ENCODE results near the gene DNAL4.

Gene DNAL4

DNA sequence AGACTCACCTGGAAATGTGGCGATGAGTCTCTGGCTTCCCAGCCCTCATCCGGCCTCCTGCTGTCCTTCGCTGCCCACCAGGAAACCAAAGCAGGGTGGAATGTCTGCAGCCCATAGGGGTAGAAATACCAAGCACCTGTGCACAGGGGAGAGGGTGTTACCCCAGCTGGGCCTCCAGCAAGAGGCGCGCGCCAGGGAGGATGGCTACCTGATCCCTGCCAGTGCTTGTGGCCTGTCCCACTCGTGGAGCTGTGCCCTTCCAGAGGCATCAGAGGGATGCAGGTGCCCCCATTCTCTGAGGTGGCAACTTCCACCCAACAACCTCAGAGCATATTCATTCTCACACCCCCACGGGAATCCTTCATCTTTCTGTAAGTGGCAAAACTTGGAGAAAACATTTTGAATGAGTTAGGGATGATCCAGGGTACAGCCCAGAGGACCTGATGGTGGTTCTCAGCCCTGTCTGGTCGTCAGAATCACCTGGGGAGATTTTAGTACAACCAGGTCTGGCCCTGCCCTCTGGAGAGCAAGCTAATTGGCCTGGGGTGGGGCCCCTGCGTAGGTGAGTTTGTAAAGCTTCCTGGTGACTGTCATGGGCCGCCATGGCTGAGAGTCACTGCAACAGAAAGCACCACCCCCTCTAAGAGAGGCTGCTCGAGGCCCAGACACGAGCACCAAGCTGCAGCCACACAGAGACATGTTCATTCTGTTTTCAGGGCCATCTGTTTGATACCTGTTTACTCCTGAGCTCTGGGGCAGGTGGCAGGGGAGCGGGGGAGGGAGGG lies 48.1 kb downstream of the DNAL4 start:
- no peaks in the 10 kb centered on the region for H4K20me1 ChIP-seq (ENCODE audit: insufficient read depth)
- no peaks in the 10 kb centered on the region for H3K4me1 ChIP-seq (ENCODE audit: low read depth, poor library complexity, severe bottlenecking)
- TF ChIP-seq, protein P1, sequence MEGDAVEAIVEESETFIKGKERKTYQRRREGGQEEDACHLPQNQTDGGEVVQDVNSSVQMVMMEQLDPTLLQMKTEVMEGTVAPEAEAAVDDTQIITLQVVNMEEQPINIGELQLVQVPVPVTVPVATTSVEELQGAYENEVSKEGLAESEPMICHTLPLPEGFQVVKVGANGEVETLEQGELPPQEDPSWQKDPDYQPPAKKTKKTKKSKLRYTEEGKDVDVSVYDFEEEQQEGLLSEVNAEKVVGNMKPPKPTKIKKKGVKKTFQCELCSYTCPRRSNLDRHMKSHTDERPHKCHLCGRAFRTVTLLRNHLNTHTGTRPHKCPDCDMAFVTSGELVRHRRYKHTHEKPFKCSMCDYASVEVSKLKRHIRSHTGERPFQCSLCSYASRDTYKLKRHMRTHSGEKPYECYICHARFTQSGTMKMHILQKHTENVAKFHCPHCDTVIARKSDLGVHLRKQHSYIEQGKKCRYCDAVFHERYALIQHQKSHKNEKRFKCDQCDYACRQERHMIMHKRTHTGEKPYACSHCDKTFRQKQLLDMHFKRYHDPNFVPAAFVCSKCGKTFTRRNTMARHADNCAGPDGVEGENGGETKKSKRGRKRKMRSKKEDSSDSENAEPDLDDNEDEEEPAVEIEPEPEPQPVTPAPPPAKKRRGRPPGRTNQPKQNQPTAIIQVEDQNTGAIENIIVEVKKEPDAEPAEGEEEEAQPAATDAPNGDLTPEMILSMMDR (conservative IDR thresholded peaks at IDR 0.05; ENCODE audit: low read depth, low read length) = no peak
- no peak overlapping the region for H2AFZ ChIP-seq (ENCODE audit: low read depth)
- H3K9ac ChIP-seq = no peak overlapping the region
- no peak overlapping the region for H3K4me2 ChIP-seq
- no peaks in the 10 kb centered on the region for H3K27me3 ChIP-seq (ENCODE audit: insufficient read depth, low read depth)
- H3K4me3 ChIP-seq (IDR thresholded peaks at IDR 0.05; ENCODE audit: insufficient read depth, low read depth, low read length) = no peak overlapping the region
- H3K27ac ChIP-seq = no peak overlapping the region
- no peaks in the 10 kb centered on the region for H3K79me2 ChIP-seq (ENCODE audit: insufficient read depth, low read depth)
- H3K36me3 ChIP-seq (ENCODE audit: insufficient read depth) = no peaks in the 10 kb centered on the region; the same call in 1 of the 2 replicates

DNA sequence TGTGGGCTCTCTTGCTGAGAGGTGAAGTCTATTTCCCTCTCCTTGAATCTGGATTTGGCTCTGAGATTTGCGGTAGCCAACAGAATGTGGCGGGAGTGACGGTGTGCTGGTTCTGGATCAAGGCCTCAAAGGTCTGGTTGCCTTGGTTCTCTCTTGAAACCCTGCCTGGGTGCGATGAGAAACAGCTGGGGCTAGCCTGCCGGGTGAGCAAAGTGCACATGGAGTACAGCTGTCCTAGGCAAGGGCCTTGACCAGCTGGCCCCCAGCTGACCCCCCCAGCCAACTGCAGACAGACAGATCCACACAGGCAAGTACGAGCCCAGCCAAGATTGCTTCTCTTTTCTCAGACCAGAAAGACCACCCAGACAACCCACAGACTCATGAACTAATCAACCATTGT lies 49.0 kb downstream of the DNAL4 start:
- no peak overlapping the region for H3K27ac ChIP-seq
- no peaks in the 10 kb centered on the region for H3K79me2 ChIP-seq (ENCODE audit: insufficient read depth, low read depth)
- TF ChIP-seq, protein P1 (conservative IDR thresholded peaks at IDR 0.05; ENCODE audit: low read depth, low read length) = no peak
- no peak overlapping the region for H3K4me3 ChIP-seq (IDR thresholded peaks at IDR 0.05; ENCODE audit: insufficient read depth, low read depth, low read length)
- H3K4me2 ChIP-seq = no peak overlapping the region
- H3K36me3 ChIP-seq (ENCODE audit: insufficient read depth) = no peaks in the 10 kb centered on the region; the same call in 1 of the 2 replicates
- no peak overlapping the region for H2AFZ ChIP-seq (ENCODE audit: low read depth)
- no peaks in the 10 kb centered on the region for H3K4me1 ChIP-seq (ENCODE audit: low read depth, poor library complexity, severe bottlenecking)
- H3K27me3 ChIP-seq (ENCODE audit: insufficient read depth, low read depth) = no peaks in the 10 kb centered on the region
- H3K9ac ChIP-seq = no peak overlapping the region
- H4K20me1 ChIP-seq (ENCODE audit: insufficient read depth) = no peaks in the 10 kb centered on the region

DNA sequence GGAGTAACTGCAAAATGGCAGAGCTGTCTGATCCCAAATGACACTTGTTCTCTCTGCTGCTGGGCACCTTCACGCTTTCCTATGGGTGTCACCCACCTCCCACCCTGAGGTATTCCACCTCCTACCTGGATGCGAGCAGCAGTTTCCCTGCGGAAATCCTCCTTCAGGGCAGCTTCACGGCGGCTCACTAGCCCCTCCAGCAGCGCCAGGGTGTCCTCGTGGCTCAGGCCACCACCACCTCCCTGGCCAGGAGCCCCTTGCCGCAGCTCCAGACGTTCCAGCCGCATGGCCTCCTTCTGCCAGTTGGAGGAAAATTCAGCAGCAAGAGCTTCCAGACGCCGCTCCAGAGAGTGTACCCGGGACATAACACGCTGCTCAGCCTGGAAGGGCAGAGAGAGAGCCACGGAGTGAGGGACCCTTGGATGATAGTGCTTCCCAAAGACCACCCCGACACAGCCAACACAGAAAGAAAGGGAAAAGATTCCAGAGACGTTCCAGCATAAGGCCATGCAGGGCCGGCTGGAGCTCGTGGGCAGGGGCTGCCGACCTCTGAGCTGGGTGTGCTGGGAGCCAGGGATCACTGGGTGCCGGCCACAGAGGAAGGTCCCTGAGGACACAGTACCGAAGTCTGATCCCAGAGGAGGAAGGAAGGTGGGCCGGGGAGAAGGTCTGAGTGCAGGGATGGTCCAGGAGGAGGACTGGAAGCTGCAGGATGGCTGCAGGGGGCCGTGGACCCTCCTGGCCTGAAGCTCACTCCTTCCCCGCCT lies 51.6 kb downstream of the DNAL4 start:
- no peaks in the 10 kb centered on the region for H4K20me1 ChIP-seq (ENCODE audit: insufficient read depth)
- H3K4me1 ChIP-seq (ENCODE audit: low read depth, poor library complexity, severe bottlenecking) = no peaks in the 10 kb centered on the region
- H3K27ac ChIP-seq = no peak overlapping the region
- no peak overlapping the region for H3K4me3 ChIP-seq (IDR thresholded peaks at IDR 0.05; ENCODE audit: insufficient read depth, low read depth, low read length)
- H3K4me2 ChIP-seq = no peak overlapping the region
- TF ChIP-seq, protein P1 (conservative IDR thresholded peaks at IDR 0.05; ENCODE audit: low read depth, low read length) = no peak
- no peaks in the 10 kb centered on the region for H3K27me3 ChIP-seq (ENCODE audit: insufficient read depth, low read depth)
- no peak overlapping the region for H3K9ac ChIP-seq
- H3K36me3 ChIP-seq (ENCODE audit: insufficient read depth) = no peaks in the 10 kb centered on the region; the same call in 1 of the 2 replicates
- no peak overlapping the region for H2AFZ ChIP-seq (ENCODE audit: low read depth)
- no peaks in the 10 kb centered on the region for H3K79me2 ChIP-seq (ENCODE audit: insufficient read depth, low read depth)

DNA sequence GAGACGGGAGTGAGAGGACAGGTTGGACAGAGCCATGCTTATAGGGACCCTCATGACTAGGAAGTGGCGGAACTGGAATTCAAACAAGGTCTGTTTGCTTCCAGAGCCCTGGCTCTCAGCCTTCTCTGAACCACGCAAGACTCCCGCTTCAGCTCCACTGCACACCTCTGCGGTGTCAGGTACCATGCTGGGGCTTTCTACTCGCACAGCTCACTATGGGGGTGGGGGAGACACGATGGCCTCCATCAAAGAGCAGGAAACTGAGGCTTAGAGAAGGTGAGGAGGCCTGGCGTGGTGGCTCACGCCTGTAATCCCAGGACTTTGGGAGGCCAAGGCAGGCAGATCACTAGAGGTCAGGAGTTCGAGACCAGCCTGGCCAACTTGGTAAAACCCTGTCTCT lies 52.4 kb downstream of the DNAL4 start:
- no peaks in the 10 kb centered on the region for H3K36me3 ChIP-seq (ENCODE audit: insufficient read depth)
- H4K20me1 ChIP-seq (ENCODE audit: insufficient read depth) = no peaks in the 10 kb centered on the region

More for the DNA sequence above, 52.4 kb downstream of the DNAL4 start:
- Histone ChIP-seq H3K4me3 (IDR thresholded peaks at IDR 0.05; ENCODE audit: insufficient read depth, low read depth, low read length) (no peak overlapping the region), H3K27ac (no peak overlapping the region), H3K27me3 (ENCODE audit: insufficient read depth, low read depth) (no peaks in the 10 kb centered on the region), H2AFZ (ENCODE audit: low read depth) (no peak overlapping the region), H3K9ac (no peak overlapping the region), H3K4me1 (ENCODE audit: low read depth, poor library complexity, severe bottlenecking) (no peaks in the 10 kb centered on the region), H3K4me2 (no peak overlapping the region), H3K79me2 (ENCODE audit: insufficient read depth, low read depth) (no peaks in the 10 kb centered on the region)
- TF ChIP-seq, protein P1 (conservative IDR thresholded peaks at IDR 0.05; ENCODE audit: low read depth, low read length) = no peak
